ENCODE measurements around the gene MRPS5. TPM values are rescaled to one million over a fixed set of nuclear protein-coding genes. Genes with fewer than 3 reads are reported as not detected.

Gene MRPS5
- polyA plus RNA-seq = 48.6 and 55.4 TPM in 2 replicates

DNA sequence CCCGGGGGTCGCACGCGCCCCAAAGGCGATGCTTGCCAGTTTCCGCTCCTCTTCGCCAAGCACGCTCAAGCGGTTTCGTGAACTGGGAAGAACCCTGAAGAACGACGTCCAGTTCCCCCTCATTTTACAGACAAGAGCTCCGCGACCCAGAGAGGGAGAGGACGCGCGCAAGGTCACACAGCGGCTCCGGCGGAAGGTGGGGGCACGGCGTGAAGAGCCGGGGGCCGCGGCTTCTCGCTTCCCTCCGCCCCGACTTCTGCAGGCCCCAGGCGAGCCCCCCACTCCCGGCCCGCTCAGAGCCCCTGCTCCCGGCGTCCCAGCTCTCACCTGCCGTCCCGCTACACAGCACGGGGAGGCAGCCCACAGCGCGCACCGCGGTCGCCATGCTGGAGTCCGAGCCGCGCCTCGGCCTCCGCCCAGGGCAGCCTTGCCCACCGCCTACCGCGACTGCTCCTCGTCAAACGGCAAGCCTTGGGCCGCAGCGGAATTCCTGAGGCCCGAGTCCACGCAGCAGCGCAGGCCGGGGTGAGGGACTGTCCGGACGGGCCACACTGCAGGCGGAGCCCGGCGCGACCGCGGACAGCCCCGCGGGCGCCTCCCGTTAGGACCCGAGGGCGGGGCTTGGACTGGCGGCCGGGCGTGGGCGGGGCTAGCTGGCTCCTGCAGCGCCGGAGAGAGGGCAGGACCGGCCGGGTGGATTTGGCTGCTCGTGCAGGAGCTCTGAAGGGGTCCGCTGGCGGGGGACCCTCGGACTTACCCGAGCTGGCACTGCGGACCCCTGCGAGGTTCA lies at the start of gene MRPS5:
TSS of gene MRPS5 (minus strand) at position 402 of the 790 bp plus-strand sequence. CDS start at position 385, 17 bp downstream.

DNA sequence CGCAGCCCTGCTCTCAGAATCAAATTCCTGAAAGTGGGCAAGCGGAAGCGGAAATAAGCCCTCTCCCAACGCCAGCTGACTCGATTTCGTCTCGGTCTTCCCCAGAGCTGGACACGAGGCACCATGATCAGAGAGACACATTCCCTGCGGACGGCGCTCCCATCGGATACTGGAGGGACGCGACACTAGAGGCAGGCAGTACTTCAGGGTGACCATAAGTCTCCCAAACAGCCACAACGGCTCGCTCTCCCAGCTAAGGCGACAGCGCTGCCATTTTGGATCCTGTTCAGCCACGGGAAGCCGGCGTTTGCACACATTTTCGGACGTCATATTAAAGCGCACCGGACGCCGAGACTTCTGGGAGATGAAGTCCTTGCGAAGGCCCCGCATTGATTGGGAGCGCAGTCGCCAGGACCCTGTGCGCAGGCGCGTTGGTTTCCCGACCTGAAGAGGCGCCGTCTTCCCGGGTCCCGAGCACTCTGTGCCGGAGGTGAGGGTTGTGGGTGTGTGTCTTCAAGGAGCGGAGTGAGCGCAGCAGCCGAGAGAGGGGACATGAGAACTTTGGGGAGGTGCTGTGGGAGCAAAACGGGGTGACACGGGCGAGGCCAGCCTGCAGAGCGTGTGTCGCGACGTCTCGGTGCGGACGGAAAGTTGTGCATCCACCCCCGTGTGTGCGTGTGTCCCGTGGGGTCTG lies 43.9 kb upstream of the MRPS5 start, which contains the start of gene ZNF2:
TSS of gene ZNF2 (plus strand) at position 439 of the 694 bp plus-strand sequence. CDS start 10,418 bp downstream, outside the sequence.

DNA sequence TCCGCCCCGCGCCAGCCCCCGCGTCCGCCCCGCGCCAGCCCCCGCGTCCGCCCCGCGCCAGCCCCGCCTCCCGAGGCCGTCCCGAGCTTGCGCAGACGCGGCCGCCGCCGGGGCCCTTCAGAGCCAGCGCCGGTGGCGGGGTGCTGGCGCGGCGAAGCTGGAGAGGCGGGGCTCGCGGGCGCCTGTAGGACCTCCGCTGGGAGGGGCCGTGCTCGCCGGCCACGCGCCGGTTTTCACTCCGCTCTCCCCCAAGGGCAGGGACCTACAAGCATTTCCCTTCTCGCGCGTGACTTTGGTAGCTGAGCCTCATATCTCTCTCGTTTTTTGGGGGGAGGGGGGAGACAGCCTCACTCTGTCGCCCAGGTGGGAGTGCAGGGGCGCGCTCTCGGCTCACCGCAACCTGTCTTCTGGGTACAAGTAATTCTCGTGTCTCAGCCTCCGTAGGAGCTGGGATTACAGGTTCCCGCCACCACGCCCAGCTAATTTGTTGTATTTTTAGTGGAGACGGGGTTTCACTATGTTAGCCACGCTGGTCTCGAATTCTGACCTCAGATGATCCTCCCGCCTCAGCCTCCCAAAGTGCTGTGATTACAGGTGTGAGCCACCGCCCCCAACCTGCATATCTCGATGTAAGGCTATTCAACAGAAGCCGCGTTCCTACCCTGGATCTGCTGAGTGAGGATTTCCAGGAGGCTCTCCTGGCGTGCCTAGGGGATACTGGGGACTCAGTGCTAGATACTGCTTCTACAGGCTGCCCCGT lies 38.3 kb upstream of the MRPS5 start, which contains the start of gene ZNF514:
TSS of gene ZNF514 (minus strand) at position 159 of the 760 bp plus-strand sequence. CDS start 6,595 bp downstream, outside the sequence.

Other genes with a start within 250 kb of the MRPS5 start
- gene MAL, start 96.1 kb downstream of the MRPS5 start, polyA plus RNA-seq = 60.2 and 73.7 TPM in 2 replicates
- 4.2 and 5.9 TPM in 2 replicates for gene ZNF514, start 38.0 kb upstream of the MRPS5 start, polyA plus RNA-seq
- 2.8 and 3.2 TPM in 2 replicates for gene ZNF2, start 44.0 kb upstream of the MRPS5 start, polyA plus RNA-seq
- gene ZNF892, start 85.7 kb upstream of the MRPS5 start, polyA plus RNA-seq = 1.2 and 2.1 TPM in 2 replicates
- gene PROM2, start 152.6 kb upstream of the MRPS5 start, polyA plus RNA-seq = not detected in 2 replicates
- gene KCNIP3, start 175.5 kb upstream of the MRPS5 start, polyA plus RNA-seq = 4.2 TPM in 1 of 2 replicates, not detected in the other